ENCODE data around the gene PAFAH2. TPM values are rescaled to one million over a fixed set of nuclear protein-coding genes. Genes with fewer than 3 reads are reported as not detected.

Gene PAFAH2
- total and polyA plus RNA-seq, 2 of the 8 experiments (the other 6 are each of a cell fraction or from before 2014, with no cell fraction given) = 7.7 to 9.3 TPM

DNA sequence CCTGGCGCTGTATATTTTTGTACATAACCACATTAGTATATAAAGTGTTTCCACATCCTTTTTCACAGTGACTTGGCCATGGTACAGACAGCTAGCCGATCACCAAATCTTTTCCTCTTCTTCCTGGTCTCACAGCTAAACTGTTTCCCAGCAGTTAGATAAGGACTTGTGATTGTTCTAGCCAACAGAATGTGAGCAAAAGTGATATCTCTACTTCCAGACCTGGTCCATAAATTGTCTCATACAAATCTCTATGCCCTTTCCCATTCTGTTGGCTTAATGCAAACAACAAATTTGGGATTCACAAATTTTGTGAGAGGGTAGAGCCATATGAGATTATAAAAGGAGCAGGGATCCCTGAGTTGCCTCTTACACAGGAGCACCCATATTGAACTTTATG, 19.5 kb downstream of the PAFAH2 start:
- no peak overlapping the region for H2BK12ac ChIP-seq (ENCODE audit: low read depth, low read length)
- H3K27me3 ChIP-seq (replicated peaks in 1 of 4; ENCODE audit: control insufficient read depth in 3 of 4, extremely low read depth in 1 of 4, insufficient read depth in 3 of 4, low read length in 3 of 4) = no peaks in the 10 kb centered on the region
- ChIA-PET CTCF (ENCODE audit: partially characterized antibody) (interaction anchor here (0.6 kb wide), 1 partner anchor 1207 kb away, joined by 4 read pairs; no protein-coding TSS in a partner anchor), POLR2A (ENCODE audit: partially characterized antibody) (interaction anchor here (1.2 kb wide), 1 partner anchor 15 kb away, joined by 4 read pairs; no protein-coding TSS in a partner anchor)
- no peaks in the 10 kb centered on the region for H3K4me1 ChIP-seq (replicated peaks in 1 of 4; ENCODE audit: control insufficient read depth in 3 of 4, insufficient read depth in 4 of 4, low read length in 3 of 4)
- no peak overlapping the region for H3K4me2 ChIP-seq (ENCODE audit: insufficient read depth in 1 of 2, low read depth in 2 of 2, low read length in 2 of 2)
- H3K36me3 ChIP-seq (ENCODE audit: control insufficient read depth in 2 of 4, insufficient read depth in 4 of 4, low read length in 3 of 4) = peaks cover 0 to 33% (median 20%) of the 10 kb centered on the region in 4 experiments; a peak in 6 of 8 replicates
- no peak overlapping the region for H3K27ac ChIP-seq (ENCODE audit: low read depth, low read length)
- no peak overlapping the region for H3K56ac ChIP-seq (replicated peaks; ENCODE audit: insufficient read length, low read depth, low read length)
- no peak overlapping the region for H3K18ac ChIP-seq (ENCODE audit: extremely low read depth, low read length)
- H2AK5ac ChIP-seq (ENCODE audit: low read depth, low read length) = no peak overlapping the region
- DNase-seq (ENCODE audit: low read depth in 1 of 2, low spot score in 2 of 2) (no peak), FAIRE-seq (no peak)
- no peak overlapping the region for H3K4me3 ChIP-seq (ENCODE audit: extremely low read depth in 1 of 4, insufficient read depth in 2 of 4, low read depth in 3 of 4, low read length in 4 of 4)
- H2BK120ac ChIP-seq (replicated peaks; ENCODE audit: low read depth, low read length) = no peak overlapping the region
- no peak overlapping the region for H3K23ac ChIP-seq (ENCODE audit: insufficient read length)
- no peak overlapping the region for H4K91ac ChIP-seq (replicated peaks; ENCODE audit: insufficient read length, low read length)
- WGBS, 2 experiments (ENCODE audit: extremely low coverage in 1 of 2, insufficient coverage in 1 of 2, insufficient read length in 1 of 2, insufficient replicate concordance in 2 of 2, low coverage in 1 of 2, low lambda C conversion rate in 2 of 2, missing lambda C conversion rate in 1 of 2) = 94% methylated on average over 2 of the region's 2 CpGs; no CpG with 5 or more reads in 1 of the 2 experiments
- no peak overlapping the region for H3K14ac ChIP-seq (ENCODE audit: insufficient read length)
- no peak overlapping the region for H2BK5ac ChIP-seq (ENCODE audit: low read depth, low read length)
- H2AFZ ChIP-seq (ENCODE audit: low read length) = no peak overlapping the region
- no peak overlapping the region for H3K9ac ChIP-seq (replicated peaks in 1 of 4; ENCODE audit: extremely low read depth in 1 of 4, low read depth in 3 of 4, low read length in 3 of 4)
- H3K79me1 ChIP-seq (ENCODE audit: low read depth, low read length) = no peaks in the 10 kb centered on the region
- no peak overlapping the region for H4K8ac ChIP-seq (ENCODE audit: extremely low read depth, insufficient read depth, low read length)
- no peaks in the 10 kb centered on the region for H3K23me2 ChIP-seq (ENCODE audit: low read depth, low read length)
- no peak overlapping the region for H4K5ac ChIP-seq (ENCODE audit: insufficient read length, low read depth, low read length)
- H3K79me2 ChIP-seq (ENCODE audit: control insufficient read depth in 1 of 2, insufficient read depth in 2 of 2, low read length in 2 of 2) = no peaks in the 10 kb centered on the region
- no peak overlapping the region for H2BK20ac ChIP-seq (ENCODE audit: low read length)
- H2BK15ac ChIP-seq (ENCODE audit: low read length) = no peak overlapping the region
- H4K20me1 ChIP-seq (replicated peaks in 1 of 2; ENCODE audit: control insufficient read depth in 1 of 2, insufficient read depth in 2 of 2, low read length in 2 of 2) = no peaks in the 10 kb centered on the region
- H3K9me3 ChIP-seq (ENCODE audit: insufficient read depth in 2 of 2, low read depth in 1 of 2, low read length in 1 of 2) = no peaks in the 10 kb centered on the region
- H3K4ac ChIP-seq (replicated peaks; ENCODE audit: insufficient read length, low read depth, low read length) = no peak overlapping the region
- TF ChIP-seq, protein P1, sequence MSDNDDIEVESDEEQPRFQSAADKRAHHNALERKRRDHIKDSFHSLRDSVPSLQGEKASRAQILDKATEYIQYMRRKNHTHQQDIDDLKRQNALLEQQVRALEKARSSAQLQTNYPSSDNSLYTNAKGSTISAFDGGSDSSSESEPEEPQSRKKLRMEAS (IDR thresholded peaks at IDR 0.05) = no peak

All from H1 (cell line).